HEK293T (cell line): Measurements from ENCODE around the gene BRI3BP.

Experiments used
- NFRKB ChIP-seq: fragments of 450-650 bp; IDR thresholded peaks from 2 replicates; pipeline ENCODE4 v1.6.1; 2016; ENCODE audit warnings: mild to moderate bottlenecking, moderate library complexity
- SP1 ChIP-seq: fragments of 450-650 bp; IDR thresholded peaks from 2 replicates; pipeline ENCODE4 v1.6.1; 2017
- SUZ12 ChIP-seq: fragments of 450-650 bp; IDR thresholded peaks from 2 replicates; pipeline ENCODE4 v1.6.1; 2016; ENCODE audit warnings: mild to moderate bottlenecking
- ZNF384 ChIP-seq: fragments of 450-650 bp; IDR thresholded peaks from 2 replicates; pipeline ENCODE4 v1.6.1; 2016

- TF ChIP-seq ZNF384: no peak
- no peak for TF ChIP-seq SUZ12
- TF ChIP-seq SP1: no peak
- no peak for TF ChIP-seq NFRKB
Measured at GRCh38 chr12:124964836-124965462, 28.5 kb upstream of the BRI3BP start.
